ENCODE results near the gene NHS.

GRCh38 chrX:17700976-17701375 lies 326.0 kb downstream of the NHS start:
- TF ChIP-seq CTCF (IDR thresholded peaks at IDR 0.05; ENCODE audit: insufficient read depth, low read length) (no peak), POLR2AphosphoS5 (IDR thresholded peaks at IDR 0.05; ENCODE audit: low read depth) (no peak), GABPA (IDR thresholded peaks at IDR 0.05; ENCODE audit: low read depth) (no peak), SPI1 (IDR thresholded peaks at IDR 0.05; ENCODE audit: borderline replicate concordance, low read depth) (no peak)
